GM19467 (cell line): ENCODE results near the gene GABRG3.
"Not testable (repeated sequence)": the region's sequence is repeated elsewhere in the genome, so short reads cannot be mapped to it uniquely, and the experiment has no call there.

ENCODE experiments used
- ATAC-seq: cut with Tn5 transposase; IDR thresholded peaks from one replicate; pipeline ENCODE4 v1.9.1; 2021; ENCODE audit warnings: mild to moderate bottlenecking, moderate library complexity; ENCODE audit not compliant: unreplicated experiment

Gene GABRG3

GRCh38 chr15:26985050-26985449 lies 14.1 kb downstream of the GABRG3 start:
- no peak for ATAC-seq

DNA sequence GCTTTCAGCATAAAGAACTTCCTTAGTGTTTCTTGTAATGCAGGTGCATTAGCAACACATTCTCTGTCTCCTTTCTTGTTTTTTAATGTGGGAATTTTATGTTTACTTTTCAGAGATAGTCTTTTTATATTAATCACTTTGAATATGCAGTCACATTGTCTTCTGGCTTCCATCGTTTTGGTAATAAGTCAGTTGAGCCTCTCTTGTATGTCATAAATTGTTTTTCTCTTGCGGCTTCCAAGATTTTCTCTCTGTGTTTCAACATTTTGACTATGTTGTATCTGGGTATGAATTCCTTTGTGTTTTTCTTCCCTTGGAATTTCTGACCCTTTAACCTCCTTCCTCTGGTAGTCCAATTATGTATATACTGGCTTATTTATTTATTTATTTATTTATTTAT lies 25.3 kb downstream of the GABRG3 start:
- no peak for ATAC-seq

GRCh38 chr15:27003003-27003402 lies 32.0 kb downstream of the GABRG3 start:
- not testable (repeated sequence) for ATAC-seq

- ATAC-seq = not testable (repeated sequence)
These were observed 33.2 kb downstream of the GABRG3 start for GRCh38 chr15:27004226-27004625.

DNA sequence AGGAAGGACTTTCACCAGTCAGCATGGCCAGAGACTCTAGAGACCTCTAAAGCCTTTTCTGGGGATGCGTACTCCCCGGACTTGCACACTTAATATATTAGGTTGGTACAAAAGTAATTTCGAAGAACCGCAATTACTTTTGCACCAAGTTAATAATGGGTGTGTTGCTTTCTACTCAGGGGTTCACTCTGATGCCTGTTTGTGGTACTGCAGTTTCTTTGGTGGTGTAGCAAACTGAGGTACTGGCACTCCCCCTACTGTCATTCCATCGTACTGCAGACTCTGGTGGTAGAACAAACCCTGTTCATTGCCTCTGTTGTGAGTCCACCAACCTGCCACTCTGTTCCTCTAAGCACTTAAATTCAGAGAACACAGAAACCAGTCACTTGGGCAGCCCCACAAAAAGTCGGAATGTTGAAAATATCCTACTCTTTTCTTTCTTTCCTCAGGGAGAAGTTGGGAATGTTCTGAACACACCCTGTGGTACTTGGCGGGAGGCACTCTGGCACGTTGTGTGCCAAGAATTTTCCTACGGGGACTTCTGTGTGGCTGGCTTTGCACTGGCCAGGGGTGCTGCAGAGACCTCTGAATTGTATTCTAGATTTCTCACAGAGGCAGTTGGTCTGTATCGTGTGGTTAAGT lies 46.3 kb downstream of the GABRG3 start:
- ATAC-seq = peak; percentile 56

- ATAC-seq = no peak
These were observed 48.7 kb downstream of the GABRG3 start for GRCh38 chr15:27019687-27020086.

DNA sequence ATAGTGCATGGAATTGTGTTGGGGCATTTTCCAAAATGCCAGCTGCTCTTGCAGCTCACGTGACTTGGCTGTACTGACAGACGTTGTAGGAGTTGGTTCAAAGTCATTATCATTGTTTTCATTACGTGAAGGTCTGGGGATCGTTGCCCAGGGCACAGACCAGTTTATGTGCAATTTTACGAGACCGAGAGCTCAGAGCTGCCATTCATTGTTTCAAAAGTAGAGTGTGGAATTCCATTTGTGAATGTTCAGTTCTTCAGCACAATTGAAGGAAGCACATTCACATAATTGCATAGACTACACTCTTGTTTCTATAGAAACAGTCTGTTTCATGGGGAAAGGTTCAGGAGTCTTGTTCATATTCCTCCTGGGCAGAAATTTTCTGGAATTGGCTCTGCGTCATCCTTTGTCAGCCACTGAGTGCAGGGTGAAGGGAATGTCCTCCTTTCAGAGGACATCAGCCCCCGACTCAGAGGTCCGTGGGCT lies 54.5 kb downstream of the GABRG3 start:
- no peak for ATAC-seq

GRCh38 chr15:27027229-27027628 lies 56.2 kb downstream of the GABRG3 start:
- ATAC-seq = no peak

GRCh38 chr15:27028858-27029477 lies 58.0 kb downstream of the GABRG3 start:
- no peak for ATAC-seq

- ATAC-seq = no peak
These were observed 65.2 kb downstream of the GABRG3 start for GRCh38 chr15:27036210-27036609.

GRCh38 chr15:27037501-27037900 lies 66.5 kb downstream of the GABRG3 start:
- no peak for ATAC-seq

GRCh38 chr15:27039152-27039551 lies 68.2 kb downstream of the GABRG3 start:
- no peak for ATAC-seq

DNA sequence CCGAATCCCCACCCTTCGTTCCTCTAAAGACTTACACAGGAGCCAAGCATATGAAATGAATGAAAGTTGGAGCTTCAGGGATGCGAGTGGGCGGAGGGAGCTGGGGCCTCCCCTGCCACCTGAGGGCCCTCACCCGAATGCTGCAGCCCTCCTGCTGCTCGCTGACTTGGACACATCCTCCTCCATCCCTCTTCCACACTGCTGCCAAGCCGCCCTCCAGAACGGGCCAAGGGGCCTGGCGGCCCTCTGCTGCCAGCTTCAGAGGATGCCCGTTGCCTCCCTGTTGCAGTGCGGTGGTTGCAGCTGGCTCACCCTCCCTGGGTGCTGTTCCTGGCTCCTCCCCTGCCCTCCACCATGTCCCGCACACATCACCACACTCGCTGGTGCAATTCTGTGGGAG lies 71.2 kb downstream of the GABRG3 start:
- ATAC-seq = no peak

GRCh38 chr15:27042646-27043045 lies 71.7 kb downstream of the GABRG3 start:
- no peak for ATAC-seq

- ATAC-seq = no peak
These were observed 72.8 kb downstream of the GABRG3 start for GRCh38 chr15:27043770-27044169.

GRCh38 chr15:27045796-27046195 lies 74.8 kb downstream of the GABRG3 start:
- ATAC-seq = no peak

DNA sequence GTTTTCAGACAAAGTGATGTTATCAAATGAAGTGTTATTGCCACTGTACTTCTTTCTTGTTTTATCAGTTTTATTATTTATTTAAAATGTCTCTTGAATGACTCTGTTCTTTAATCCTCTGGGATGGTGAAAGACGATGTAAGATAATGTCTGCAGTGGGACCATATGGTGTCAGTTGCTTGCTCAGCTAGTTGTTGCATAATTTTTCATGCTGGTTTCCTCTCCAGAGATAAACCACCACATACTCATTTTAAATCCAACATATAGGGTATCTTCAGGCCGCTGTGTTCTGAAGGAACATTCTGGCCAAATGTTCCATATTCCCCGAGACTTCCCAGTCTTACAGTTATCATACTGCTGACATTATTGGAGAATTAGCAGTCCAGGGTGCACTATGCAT lies 75.9 kb downstream of the GABRG3 start:
- ATAC-seq = no peak

DNA sequence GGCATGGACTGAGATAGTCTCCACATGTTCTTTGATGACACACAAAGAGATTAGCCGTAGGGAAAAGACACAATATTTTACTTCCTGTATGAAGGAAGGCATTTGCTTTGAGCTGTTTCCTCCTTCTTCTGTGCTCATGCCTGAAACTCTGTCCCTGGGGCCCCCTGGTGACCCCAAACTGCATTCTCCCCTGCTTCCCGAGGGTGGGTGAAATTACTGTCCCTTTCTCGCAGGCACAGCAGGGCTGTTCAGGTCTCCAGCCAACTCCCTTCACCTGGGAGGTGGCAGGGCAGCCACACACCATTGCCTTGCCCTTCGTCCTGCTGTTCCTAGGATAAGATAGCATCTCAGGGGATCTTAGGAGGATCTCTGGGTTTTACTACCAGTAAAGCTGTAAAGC lies 79.2 kb downstream of the GABRG3 start:
- ATAC-seq = no peak

DNA sequence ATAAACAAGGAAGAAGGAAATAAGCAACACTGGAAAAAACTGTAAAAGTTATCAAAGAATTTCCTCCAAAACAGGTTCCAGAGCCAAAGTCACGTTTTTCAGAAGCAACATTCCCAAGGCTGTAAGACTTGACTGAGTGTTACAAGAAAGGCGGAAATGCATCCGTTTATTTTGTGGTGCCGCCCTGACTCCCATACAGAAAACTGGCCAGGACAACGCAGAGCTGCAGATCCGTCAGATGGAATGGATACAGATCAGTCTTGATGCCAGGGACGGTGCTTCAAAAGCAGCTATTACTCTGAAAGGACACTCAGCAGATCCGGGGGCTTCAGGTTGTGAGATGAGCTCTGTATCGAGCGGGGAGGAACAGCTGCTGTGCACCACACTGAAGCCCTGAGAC lies 83.4 kb downstream of the GABRG3 start:
- ATAC-seq = no peak

DNA sequence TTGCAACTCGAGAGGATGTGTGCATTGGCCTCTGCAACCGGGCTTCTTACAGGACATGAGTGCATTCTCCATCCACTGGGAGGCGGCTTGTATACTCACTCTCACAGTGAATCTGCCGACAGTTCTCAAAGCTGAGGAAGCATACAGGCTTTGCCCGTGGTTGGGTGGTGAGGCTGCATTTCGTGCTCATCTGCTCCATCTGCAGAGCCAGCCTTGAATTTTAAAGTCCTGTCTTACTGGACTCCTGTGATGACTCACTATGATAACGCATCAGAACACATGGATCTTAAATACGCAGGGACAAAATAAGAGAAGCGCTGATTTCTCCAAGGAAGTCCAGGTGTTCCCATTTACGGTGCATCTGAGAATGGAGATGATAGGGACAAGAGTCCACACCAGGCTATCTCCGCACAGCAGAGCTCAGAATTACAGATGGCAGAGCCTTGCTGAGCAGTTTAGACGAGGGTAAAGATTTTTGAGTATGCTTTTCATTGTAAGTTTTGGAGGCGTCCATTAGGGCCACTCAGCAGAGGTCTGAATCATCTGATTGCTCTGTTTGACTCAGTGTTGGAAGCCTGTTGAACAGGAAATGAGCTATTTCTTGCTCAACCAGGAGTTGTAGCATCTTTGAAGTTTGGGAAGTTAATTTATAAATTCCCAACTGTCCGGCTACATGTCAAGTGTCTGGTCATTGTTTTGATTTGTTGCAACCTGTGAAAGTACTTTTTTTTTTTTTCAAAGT lies 87.1 kb downstream of the GABRG3 start:
- ATAC-seq = no peak

DNA sequence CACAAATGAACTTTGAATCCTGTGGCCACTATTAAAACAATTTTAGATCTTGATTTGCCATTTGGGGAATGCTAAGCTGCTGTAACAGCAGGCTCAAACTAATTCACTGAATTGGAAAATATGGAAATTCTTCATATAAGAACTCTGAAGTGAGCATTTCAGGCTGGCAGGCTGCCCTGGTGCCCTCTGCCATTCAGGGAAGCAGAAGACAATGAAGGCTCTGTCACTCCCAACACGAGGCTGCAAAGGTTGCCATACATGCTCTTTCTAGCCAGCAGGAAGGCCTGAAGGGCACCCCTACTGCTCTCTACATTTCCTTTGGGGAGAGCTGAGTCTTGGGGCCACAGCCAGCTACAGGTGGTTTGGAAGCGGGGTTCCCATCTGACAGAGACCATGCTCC lies 88.0 kb downstream of the GABRG3 start:
- no peak for ATAC-seq

DNA sequence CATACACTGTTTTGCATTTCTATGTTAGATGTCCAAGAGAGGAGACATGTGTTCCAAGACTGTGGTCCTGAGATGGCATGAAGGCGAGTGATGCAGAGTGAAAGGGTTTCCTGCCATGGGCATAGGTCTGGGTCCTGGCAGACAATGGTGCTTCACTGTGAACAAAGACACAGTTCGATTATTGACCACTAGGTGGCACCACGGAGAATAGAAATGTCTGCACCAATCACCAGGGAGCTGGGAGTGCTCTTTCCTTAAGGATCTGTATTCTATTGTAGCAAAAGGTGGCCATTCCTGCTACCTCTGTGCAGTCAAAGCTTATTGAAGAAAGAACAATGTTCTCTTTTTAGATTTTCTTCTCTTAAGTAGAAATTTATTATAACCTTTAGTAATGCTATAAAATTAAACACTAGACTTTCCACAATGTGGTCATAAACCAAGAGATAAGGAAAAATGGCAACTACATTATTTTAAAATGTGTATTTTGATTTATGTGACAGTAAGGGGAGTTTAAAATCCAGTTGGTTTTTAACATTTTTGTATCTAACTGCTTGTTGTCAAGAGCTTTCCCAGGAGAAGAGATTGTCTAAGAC lies 88.7 kb downstream of the GABRG3 start:
- ATAC-seq = no peak
